HepG2 (cell line): Measurements from ENCODE around the gene EDEM3. TPM values are rescaled to one million over a fixed set of nuclear protein-coding genes. Genes with fewer than 3 reads are reported as not detected.

Experiments
- ATAC-seq: fragments of 200-7000 bp; cut with Tn5 transposase; 3 replicates; pipeline ENCODE4 v1.9.1; 2020; ENCODE audit warnings: mild to moderate bottlenecking, moderate library complexity
- BruUV-seq: library from RNA; stranded (reverse); fragments of 400-500 nt; replicated peaks from 2 replicates; lab custom pipeline; 2021; lab: Mats Ljungman, UMichigan
- CTCF ChIA-PET: fragments of 300-600 bp; formaldehyde crosslinking; extraction: SDS; loops from one replicate; lab custom pipeline; 2021; ENCODE audit warnings: low total read pairs, inconsistent platforms, low intra/inter-chr PET ratio; lab: Yijun Ruan, JAX
- POLR2A ChIA-PET: fragments of 350-600 bp; sonication (Branson Sonifier 250); formaldehyde crosslinking; loops from one replicate; lab custom pipeline; 2020; ENCODE audit warnings: antibody characterized with exemption, inconsistent platforms; lab: Yijun Ruan, JAX
- DNase-seq: peaks from one replicate; pipeline ENCODE4 v3.0.0-alpha.2; 2015; ENCODE audit warnings: low spot score
- FAIRE-seq: peaks from 3 replicates; lab custom pipeline; 2011; peaks lifted over from hg19 to GRCh38; lab: Jason Lieb, UNC
- H2AFZ ChIP-seq: one replicate; pipeline ENCODE4 v1.6.1; 2011; ENCODE audit warnings: low read length, inconsistent platforms
- H3K27ac ChIP-seq: fragments of 300-600 bp; 3 replicates; pipeline ENCODE4 v1.8.0; 2011; ENCODE audit warnings: mixed run types, mild to moderate bottlenecking, mixed read lengths, low read length, inconsistent platforms; ENCODE audit not compliant: insufficient read depth; ENCODE audit errors: extremely low read length
- H3K27me3 ChIP-seq, 2 experiments: fragments of 200-600 bp in 1 of 2; 2 replicates in 1 of 2; 3 replicates in 1 of 2; pipeline versions ENCODE4 v1.6.0 to v1.8.0; 2011; ENCODE audit warnings: low read length in 2 of 2, mild to moderate bottlenecking in 2 of 2, moderate library complexity in 2 of 2, inconsistent platforms in 1 of 2; ENCODE audit not compliant: insufficient read depth in 2 of 2, control insufficient read depth in 1 of 2
- H3K36me3 ChIP-seq, 2 experiments: fragments of 200-600 bp in 1 of 2; replicated peaks in 1 of 2; 2 replicates in 1 of 2; 3 replicates in 1 of 2; pipeline versions ENCODE4 v1.5.1 to v1.8.0; 2011; ENCODE audit warnings: low read length in 2 of 2, inconsistent platforms in 1 of 2; ENCODE audit not compliant: insufficient read depth in 2 of 2, control insufficient read depth in 1 of 2
- H3K4me1 ChIP-seq: 2 replicates; pipeline ENCODE4 v1.5.1; 2012; ENCODE audit warnings: low read length, inconsistent platforms; ENCODE audit not compliant: insufficient read depth
- H3K4me2 ChIP-seq: 2 replicates; pipeline ENCODE4 v1.6.0; 2011; ENCODE audit warnings: low read depth, low read length, inconsistent platforms
- H3K4me3 ChIP-seq, 3 experiments: fragments of 200-600 bp in 1 of 3; sonication (generic), shearing (Covaris generic) in 1 of 3; replicated peaks in 1 of 3; 2 replicates each; pipeline ENCODE4 v1.5.1; 2011 to 2016; ENCODE audit warnings: low read length in 3 of 3, inconsistent platforms in 2 of 3, low read depth in 2 of 3, mild to moderate bottlenecking in 2 of 3, control low read depth in 1 of 3, mixed read lengths in 1 of 3; ENCODE audit not compliant: insufficient read depth in 1 of 3
- H3K79me2 ChIP-seq: one replicate; pipeline ENCODE4 v1.6.1; 2011; ENCODE audit warnings: low read length, inconsistent platforms; ENCODE audit not compliant: insufficient read depth
- H3K9ac ChIP-seq: 2 replicates; pipeline ENCODE4 v1.6.0; 2011; ENCODE audit warnings: mild to moderate bottlenecking, low read depth, low read length, inconsistent platforms; ENCODE audit not compliant: insufficient read depth
- H3K9me3 ChIP-seq: 2 replicates; pipeline ENCODE4 v1.5.1; 2012; ENCODE audit warnings: mild to moderate bottlenecking, low read length
- H4K20me1 ChIP-seq: 2 replicates; pipeline ENCODE4 v1.6.0; 2011; ENCODE audit warnings: inconsistent platforms, mild to moderate bottlenecking, low read length, moderate library complexity; ENCODE audit not compliant: insufficient read depth
- JUND ChIP-seq: sonication (generic); formaldehyde crosslinking; IDR thresholded peaks from 2 replicates; pipeline ENCODE4 v1.8.0; 2022; ENCODE audit warnings: mild to moderate bottlenecking, missing genetic modification reagents
- PLSCR1 ChIP-seq: sonication (generic); formaldehyde crosslinking; IDR thresholded peaks from 2 replicates; pipeline ENCODE4 v1.5.0; 2020; ENCODE audit warnings: missing genetic modification reagents, mild to moderate bottlenecking, borderline replicate concordance
- RNF2 ChIP-seq: fragments of 450-650 bp; conservative IDR thresholded peaks from 2 replicates; pipeline ENCODE4 v1.6.1; 2016; ENCODE audit warnings: low read depth
- SATB2 ChIP-seq: sonication (generic); formaldehyde crosslinking; IDR thresholded peaks from 2 replicates; pipeline ENCODE4 v1.5.0; 2020; ENCODE audit warnings: missing genetic modification reagents
- ZBTB42 ChIP-seq: sonication (generic); formaldehyde crosslinking; IDR thresholded peaks from 2 replicates; pipeline ENCODE4 v1.5.0; 2020; ENCODE audit warnings: mild to moderate bottlenecking, missing genetic modification reagents
- ZNF282 ChIP-seq: fragments of 450-650 bp; IDR thresholded peaks from 2 replicates; pipeline ENCODE4 v1.6.1; 2018; ENCODE audit not compliant: partially characterized antibody
- ZNF329 ChIP-seq: sonication (generic); formaldehyde crosslinking; IDR thresholded peaks from 2 replicates; pipeline ENCODE4 v1.9.0; 2021; ENCODE audit warnings: low read depth, mild to moderate bottlenecking, missing genetic modification reagents
- ZNF367 ChIP-seq: sonication (generic); formaldehyde crosslinking; IDR thresholded peaks from 2 replicates; pipeline ENCODE4 v1.4.0; 2020; ENCODE audit warnings: missing genetic modification reagents, borderline replicate concordance
- WGBS: methylation state at CpG from one replicate; pipeline ENCODE4 v1.1.6; 2017; ENCODE audit warnings: low lambda C conversion rate; 5-methylcytosine and 5-hydroxymethylcytosine counted together
- in situ Hi-C: cut with HindIII; loops from 2 replicates; pipeline ENCODE4 v1.10.0; 2017; ENCODE audit warnings: low pct_unique_long_range_greater_than_20kb; ENCODE audit not compliant: extremely low pct_ligation_motif_present
- intact Hi-C: fragments of 100-400 bp; cut with micrococcal nuclease; formaldehyde crosslinking; loops from one replicate; pipeline ENCODE4 v1.10.0; 2022; ENCODE audit not compliant: unreplicated experiment
- polyA plus RNA-seq, 8 experiments: library from polyadenylated mRNA; depleted of rRNA in 3 of 8; stranded (reverse) in 7 of 8; unstranded in 1 of 8; fragments of >200 nt; fragmentation: Illumina TruSeq in 4 of 8; extraction: Trizol in 4 of 8; gene quantifications; 2 replicates each; pipeline versions ENCODE4 v1.2.1 to v1.2.3, GENCODE V29; 2011 to 2016; ENCODE audit warnings: low read depth in 4 of 8, missing spikeins in 1 of 8, mixed read lengths in 1 of 8; ENCODE audit not compliant: insufficient read depth in 1 of 8
- total RNA-seq, 5 experiments: library from RNA; depleted of rRNA; stranded (reverse); fragments of >200 nt; fragmentation: Illumina TruSeq; extraction: Trizol; gene quantifications; 2 replicates each; pipeline ENCODE4 v1.2.3, GENCODE V29; 2016; ENCODE audit warnings: low read depth in 1 of 5
- TF ChIP-seq, protein P1 (sequence below): sonication (generic); formaldehyde crosslinking; conservative IDR thresholded peaks from 2 replicates; pipeline ENCODE4 v1.4.0; 2020; ENCODE audit warnings: mild to moderate bottlenecking, missing genetic modification reagents, moderate library complexity
- TF ChIP-seq, protein P2 (sequence below): sonication (generic); formaldehyde crosslinking; IDR thresholded peaks from 2 replicates; pipeline ENCODE4 v1.4.0; 2020; ENCODE audit warnings: missing genetic modification reagents

EDEM3 gene
- total and polyA plus RNA-seq, 2 of the 13 experiments (the other 11 are each of a cell fraction or from before 2014, with no cell fraction given) = 13.1 to 18.2 TPM

DNA sequence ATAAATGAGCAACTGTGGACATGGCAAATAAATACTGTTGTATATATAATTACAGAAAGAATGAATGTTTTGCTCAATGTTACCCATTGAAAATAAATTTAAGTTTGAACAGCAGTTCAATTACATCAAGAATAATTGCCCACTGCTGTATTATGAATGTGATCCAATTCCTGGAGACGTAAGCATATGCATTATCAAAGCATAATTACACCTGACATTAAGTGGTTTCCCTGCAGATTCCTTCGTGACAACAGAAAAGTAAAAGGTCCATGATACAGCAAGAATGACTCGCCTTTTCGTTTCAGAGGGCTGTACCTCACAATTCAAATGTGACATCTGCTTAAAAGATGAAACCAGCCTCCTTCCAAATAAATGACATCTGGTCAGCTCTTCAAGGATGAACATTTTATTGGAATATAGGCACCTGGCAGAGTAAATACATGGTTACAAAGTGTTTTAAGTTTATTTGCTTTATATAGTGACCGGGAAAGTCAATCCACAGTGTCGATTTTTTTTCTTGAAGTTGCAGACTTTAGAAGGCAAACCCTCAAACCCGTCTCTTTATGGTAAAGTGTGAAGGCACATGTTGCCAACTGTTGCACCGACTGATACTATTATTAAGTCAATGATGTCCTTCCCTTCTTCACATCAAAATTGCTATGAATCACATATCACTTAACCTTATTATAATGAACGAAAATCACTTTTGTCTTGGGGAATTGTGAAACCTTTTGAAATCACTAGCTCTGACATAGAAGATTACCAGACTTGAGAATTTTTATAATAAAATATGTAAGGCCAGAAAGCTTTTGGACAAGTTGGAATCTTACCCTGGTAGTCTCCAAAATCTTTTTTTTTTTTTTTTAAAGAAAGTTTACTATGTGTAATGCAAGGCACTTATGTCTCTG lies 36.2 kb upstream of the EDEM3 start:
- intact Hi-C loops (no loop called here), in situ Hi-C loops (no loop called here)
- Histone ChIP-seq H4K20me1 (no peaks in the 10 kb centered on the region), H3K4me1 (peaks cover 27% of the 10 kb centered on the region), H3K27me3 (no peaks in the 10 kb centered on the region), H3K36me3 (no peaks in the 10 kb centered on the region), H3K27ac (no peak overlapping the region), H3K79me2 (no peaks in the 10 kb centered on the region), H3K4me2 (no peak overlapping the region), H3K9ac (no peak overlapping the region), H3K9me3 (no peaks in the 10 kb centered on the region), H3K4me3 (no peak overlapping the region), H2AFZ (no peak overlapping the region)
- FAIRE-seq (no peak), DNase-seq (no peak), ATAC-seq (no peak)
- no TSS peak for BruUV-seq
- POLR2A ChIA-PET = no interaction called here
- WGBS = 39% methylated on average over 9 of the region's 9 CpGs
- TF ChIP-seq RNF2 = no peak
- TF ChIP-seq ZBTB42 (CRISPR knock-in tag) = no peak
- TF ChIP-seq ZNF282 = no peak
- TF ChIP-seq ZNF367 (CRISPR knock-in tag) = no peak
- no peak for TF ChIP-seq SATB2 (CRISPR knock-in tag)
- TF ChIP-seq, protein P1, sequence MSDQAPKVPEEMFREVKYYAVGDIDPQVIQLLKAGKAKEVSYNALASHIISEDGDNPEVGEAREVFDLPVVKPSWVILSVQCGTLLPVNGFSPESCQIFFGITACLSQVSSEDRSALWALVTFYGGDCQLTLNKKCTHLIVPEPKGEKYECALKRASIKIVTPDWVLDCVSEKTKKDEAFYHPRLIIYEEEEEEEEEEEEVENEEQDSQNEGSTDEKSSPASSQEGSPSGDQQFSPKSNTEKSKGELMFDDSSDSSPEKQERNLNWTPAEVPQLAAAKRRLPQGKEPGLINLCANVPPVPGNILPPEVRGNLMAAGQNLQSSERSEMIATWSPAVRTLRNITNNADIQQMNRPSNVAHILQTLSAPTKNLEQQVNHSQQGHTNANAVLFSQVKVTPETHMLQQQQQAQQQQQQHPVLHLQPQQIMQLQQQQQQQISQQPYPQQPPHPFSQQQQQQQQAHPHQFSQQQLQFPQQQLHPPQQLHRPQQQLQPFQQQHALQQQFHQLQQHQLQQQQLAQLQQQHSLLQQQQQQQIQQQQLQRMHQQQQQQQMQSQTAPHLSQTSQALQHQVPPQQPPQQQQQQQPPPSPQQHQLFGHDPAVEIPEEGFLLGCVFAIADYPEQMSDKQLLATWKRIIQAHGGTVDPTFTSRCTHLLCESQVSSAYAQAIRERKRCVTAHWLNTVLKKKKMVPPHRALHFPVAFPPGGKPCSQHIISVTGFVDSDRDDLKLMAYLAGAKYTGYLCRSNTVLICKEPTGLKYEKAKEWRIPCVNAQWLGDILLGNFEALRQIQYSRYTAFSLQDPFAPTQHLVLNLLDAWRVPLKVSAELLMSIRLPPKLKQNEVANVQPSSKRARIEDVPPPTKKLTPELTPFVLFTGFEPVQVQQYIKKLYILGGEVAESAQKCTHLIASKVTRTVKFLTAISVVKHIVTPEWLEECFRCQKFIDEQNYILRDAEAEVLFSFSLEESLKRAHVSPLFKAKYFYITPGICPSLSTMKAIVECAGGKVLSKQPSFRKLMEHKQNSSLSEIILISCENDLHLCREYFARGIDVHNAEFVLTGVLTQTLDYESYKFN (CRISPR knock-in tag) = no peak
- no peak for TF ChIP-seq PLSCR1
- no peak for TF ChIP-seq ZNF329
- TF ChIP-seq, protein P2, sequence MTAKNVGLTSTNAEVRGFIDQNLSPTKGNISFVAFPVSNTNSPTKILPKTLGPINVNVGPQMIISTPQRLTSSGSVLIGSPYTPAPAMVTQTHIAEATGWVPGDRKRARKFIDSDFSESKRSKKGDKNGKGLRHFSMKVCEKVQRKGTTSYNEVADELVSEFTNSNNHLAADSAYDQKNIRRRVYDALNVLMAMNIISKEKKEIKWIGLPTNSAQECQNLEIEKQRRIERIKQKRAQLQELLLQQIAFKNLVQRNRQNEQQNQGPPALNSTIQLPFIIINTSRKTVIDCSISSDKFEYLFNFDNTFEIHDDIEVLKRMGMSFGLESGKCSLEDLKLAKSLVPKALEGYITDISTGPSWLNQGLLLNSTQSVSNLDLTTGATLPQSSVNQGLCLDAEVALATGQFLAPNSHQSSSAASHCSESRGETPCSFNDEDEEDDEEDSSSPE = no peak
- TF ChIP-seq JUND = no peak
- CTCF ChIA-PET = no interaction called here
